22Rv1 (cell line): ENCODE measurements around the gene DOP1B.

Source experiments
- CTCF ChIP-seq: fragments of 450-650 bp; IDR thresholded peaks from 2 replicates; pipeline ENCODE4 v1.5.1; 2017; ENCODE audit warnings: mild to moderate bottlenecking
- ZFX ChIP-seq: fragments of 450-650 bp; IDR thresholded peaks from 2 replicates; pipeline ENCODE4 v1.6.1; 2017; ENCODE audit warnings: antibody characterized with exemption, borderline replicate concordance

- TF ChIP-seq CTCF = no peak
- TF ChIP-seq ZFX = no peak
Observed at GRCh38 chr21:36167541-36167940, 10.9 kb downstream of the DOP1B start.
